ENCODE measurements around the gene SECISBP2L. TPM values are rescaled to one million over a fixed set of nuclear protein-coding genes. Genes with fewer than 3 reads are reported as not detected.

Gene SECISBP2L
- total RNA-seq, 3 donors from 2014 or later: 40.8 to 66.3 (median 49.0) TPM

DNA sequence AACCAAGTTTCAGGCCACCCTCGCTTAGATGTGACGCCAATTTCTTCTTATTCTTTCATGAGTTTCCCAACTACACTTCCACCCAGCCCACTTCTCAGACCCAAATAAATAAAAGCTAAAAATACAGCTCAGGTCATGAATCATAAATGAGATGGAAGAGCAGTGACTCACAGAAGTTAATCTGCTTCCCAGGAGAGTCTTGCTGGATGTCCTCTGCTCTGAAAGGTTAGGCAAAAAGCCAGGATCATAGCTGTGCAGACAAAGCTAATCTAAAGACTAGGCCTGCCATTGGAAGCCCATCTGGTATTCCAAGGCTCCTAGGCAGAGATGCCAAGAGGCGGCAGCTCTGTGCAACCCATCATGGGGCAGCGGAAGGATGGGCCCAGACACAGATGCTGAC lies 106.6 kb downstream of the SECISBP2L start:
- no peaks in the 10 kb centered on the region for H3K36me3 ChIP-seq (ENCODE audit: low read depth)
- ATAC-seq: no peak
- DNase-seq: no peak
- no peak overlapping the region for H3K4me3 ChIP-seq
- intact Hi-C loops (cut with DNase I, micrococcal nuclease): no loop called here
- H3K9me3 ChIP-seq: no peaks in the 10 kb centered on the region
- no peaks in the 10 kb centered on the region for H3K4me1 ChIP-seq (ENCODE audit: low read depth)
- TF ChIP-seq, protein P1, sequence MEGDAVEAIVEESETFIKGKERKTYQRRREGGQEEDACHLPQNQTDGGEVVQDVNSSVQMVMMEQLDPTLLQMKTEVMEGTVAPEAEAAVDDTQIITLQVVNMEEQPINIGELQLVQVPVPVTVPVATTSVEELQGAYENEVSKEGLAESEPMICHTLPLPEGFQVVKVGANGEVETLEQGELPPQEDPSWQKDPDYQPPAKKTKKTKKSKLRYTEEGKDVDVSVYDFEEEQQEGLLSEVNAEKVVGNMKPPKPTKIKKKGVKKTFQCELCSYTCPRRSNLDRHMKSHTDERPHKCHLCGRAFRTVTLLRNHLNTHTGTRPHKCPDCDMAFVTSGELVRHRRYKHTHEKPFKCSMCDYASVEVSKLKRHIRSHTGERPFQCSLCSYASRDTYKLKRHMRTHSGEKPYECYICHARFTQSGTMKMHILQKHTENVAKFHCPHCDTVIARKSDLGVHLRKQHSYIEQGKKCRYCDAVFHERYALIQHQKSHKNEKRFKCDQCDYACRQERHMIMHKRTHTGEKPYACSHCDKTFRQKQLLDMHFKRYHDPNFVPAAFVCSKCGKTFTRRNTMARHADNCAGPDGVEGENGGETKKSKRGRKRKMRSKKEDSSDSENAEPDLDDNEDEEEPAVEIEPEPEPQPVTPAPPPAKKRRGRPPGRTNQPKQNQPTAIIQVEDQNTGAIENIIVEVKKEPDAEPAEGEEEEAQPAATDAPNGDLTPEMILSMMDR (IDR thresholded peaks at IDR 0.05): no peak

Other genes with a start within 250 kb of the SECISBP2L start
- 1 to 10 TPM; 7.0 to 9.4 (median 7.8) TPM for gene CEP152, start 235.4 kb downstream of the SECISBP2L start, total RNA-seq
- 100 to 1,000 TPM in 1 of 3 donors, 10 to 100 TPM in 2; 44.7 to 128 (median 53.8) TPM for gene EID1, start 168.3 kb downstream of the SECISBP2L start, total RNA-seq
- gene SHC4, start 82.5 kb downstream of the SECISBP2L start, total RNA-seq: 1 to 10 TPM in 1 of 3 donors, under 1 TPM in 2; 0.31 to 3.6 (median 0.43) TPM
- gene COPS2, start 109.2 kb upstream of the SECISBP2L start, total RNA-seq: 100 to 1,000 TPM in 1 of 3 donors, 10 to 100 TPM in 2; 38.4 to 102 (median 43.5) TPM
- gene GALK2, start 123.8 kb upstream of the SECISBP2L start, total RNA-seq: 10 to 100 TPM; 35.6 to 39.7 (median 39.5) TPM

Data from mucosa of descending colon (tissue), 3 donors.